A375 (cell line): ENCODE data around the gene PHF14. TPM values are rescaled to one million over a fixed set of nuclear protein-coding genes. Genes with fewer than 3 reads are reported as not detected.

Experiments used
- total RNA-seq: library from RNA; depleted of rRNA; stranded (reverse); fragments of >200 nt; shearing (Covaris generic); gene quantifications from 2 replicates; pipeline ENCODE4 v1.2.3, GENCODE V29; 2014; rRNA removed

The PHF14 gene
- total RNA-seq: 38.4 and 40.3 TPM in 2 replicates

GRCh38 chr7:10973061-10973941, at the start of gene PHF14:
PHF14 (plus strand) TSS chr7:10973872; CDS start chr7:10974324, 452 bp downstream.

